ENCODE data around the gene MS4A8. TPM values are rescaled to one million over a fixed set of nuclear protein-coding genes. Genes with fewer than 3 reads are reported as not detected.
"Not testable (repeated sequence)": the region's sequence is repeated elsewhere in the genome, so short reads cannot be mapped to it uniquely, and the experiment has no call there.

MS4A8 gene
- total RNA-seq, 2 donors from 2014 or later = not detected

DNA sequence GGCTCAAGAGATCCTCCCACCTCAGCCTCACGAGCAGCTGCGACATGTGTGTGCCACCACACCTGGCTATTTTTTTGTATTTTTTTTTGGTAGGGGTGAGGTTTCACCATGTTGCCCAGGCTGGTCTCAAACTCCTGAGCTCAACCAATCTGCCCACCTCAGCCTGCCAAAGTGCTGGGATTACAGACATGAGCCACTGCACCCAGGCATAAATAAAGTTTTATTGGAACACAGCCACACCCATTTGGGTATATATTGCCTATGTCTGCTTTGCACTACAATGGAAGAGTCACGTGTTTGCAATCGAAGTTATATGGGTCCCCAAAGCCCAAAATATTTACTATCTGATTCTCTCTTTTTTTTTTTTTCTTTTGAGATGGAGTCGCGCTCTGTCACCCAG, 55.5 kb downstream of the MS4A8 start:
- Histone ChIP-seq H3K27ac (no peak overlapping the region), H3K36me3 (no peaks in the 10 kb centered on the region), H3K4me1 (peaks cover 0 to 4% of the 10 kb centered on the region in 2 donors), H3K27me3 (no peaks in the 10 kb centered on the region), H3K4me3 (no peak overlapping the region), H3K9me3 (no peaks in the 10 kb centered on the region)
- DNase-seq (ENCODE audit: low spot score) = no peak
- TF ChIP-seq CTCF (IDR thresholded peaks at IDR 0.05) = no peak

- Histone ChIP-seq H3K4me1 (peaks cover 0 to 5% of the 10 kb centered on the region in 2 donors), H3K4me3 (no peak within 1 kb of the TSS), H3K9me3 (no peaks in the 10 kb centered on the region), H3K27me3 (no peaks in the 10 kb centered on the region), H3K36me3 (no peaks in the 10 kb centered on the region), H3K27ac (no peak within 1 kb of the TSS)
- no peak for DNase-seq (ENCODE audit: low spot score)
- TF ChIP-seq CTCF (IDR thresholded peaks at IDR 0.05) = no peak
Observed at GRCh38 chr11:60756307-60757032, 57.1 kb downstream of the MS4A8 start, which contains the start of gene MS4A15. Gene MS4A15, plus strand, starts transcription at chr11:60756867. Its CDS starts 6,867 bp downstream, at chr11:60763734.

DNA sequence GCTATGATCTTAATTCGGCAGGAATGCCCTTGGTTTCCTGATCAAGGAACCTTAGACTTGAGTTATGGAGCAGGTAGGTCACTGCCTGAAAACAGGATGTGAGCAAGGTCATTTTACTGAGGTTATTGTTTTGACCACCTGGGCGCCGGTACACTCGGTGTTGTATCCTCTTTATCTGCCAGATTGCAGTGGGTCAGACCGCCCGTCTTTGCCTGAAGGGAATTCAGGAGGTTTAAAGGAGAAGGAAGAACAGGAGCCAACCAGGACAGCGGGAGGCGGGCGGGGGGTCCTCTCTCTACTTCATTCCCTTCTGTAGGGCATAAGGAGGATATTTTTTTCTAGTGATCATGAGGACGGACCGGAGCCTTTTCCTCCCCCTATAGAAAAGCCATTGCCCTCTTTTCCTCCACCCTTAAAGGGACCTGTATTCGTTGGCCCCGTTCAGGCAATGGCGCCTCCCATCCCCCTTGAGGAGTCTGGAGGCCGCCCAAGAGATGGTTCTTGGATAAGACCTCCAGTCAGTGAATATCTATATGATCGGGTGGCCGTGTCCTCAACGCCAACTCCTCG, 57.9 kb downstream of the MS4A8 start:
- H3K4me3 ChIP-seq = no peak overlapping the region
- no peaks in the 10 kb centered on the region for H3K9me3 ChIP-seq
- no peak for DNase-seq (ENCODE audit: low spot score)
- no peak for TF ChIP-seq CTCF (IDR thresholded peaks at IDR 0.05)
- no peak overlapping the region for H3K27ac ChIP-seq
- no peaks in the 10 kb centered on the region for H3K27me3 ChIP-seq
- H3K4me1 ChIP-seq = peaks cover 0 to 5% of the 10 kb centered on the region in 2 donors
- H3K36me3 ChIP-seq = no peaks in the 10 kb centered on the region

- H3K36me3 ChIP-seq; DNase-seq (ENCODE audit: low spot score); H3K27me3 ChIP-seq; H3K4me1 ChIP-seq; H3K27ac ChIP-seq; H3K9me3 ChIP-seq; H3K4me3 ChIP-seq: not testable (repeated sequence)
Observed at GRCh38 chr11:60758671-60759070, 59.3 kb downstream of the MS4A8 start.

DNA sequence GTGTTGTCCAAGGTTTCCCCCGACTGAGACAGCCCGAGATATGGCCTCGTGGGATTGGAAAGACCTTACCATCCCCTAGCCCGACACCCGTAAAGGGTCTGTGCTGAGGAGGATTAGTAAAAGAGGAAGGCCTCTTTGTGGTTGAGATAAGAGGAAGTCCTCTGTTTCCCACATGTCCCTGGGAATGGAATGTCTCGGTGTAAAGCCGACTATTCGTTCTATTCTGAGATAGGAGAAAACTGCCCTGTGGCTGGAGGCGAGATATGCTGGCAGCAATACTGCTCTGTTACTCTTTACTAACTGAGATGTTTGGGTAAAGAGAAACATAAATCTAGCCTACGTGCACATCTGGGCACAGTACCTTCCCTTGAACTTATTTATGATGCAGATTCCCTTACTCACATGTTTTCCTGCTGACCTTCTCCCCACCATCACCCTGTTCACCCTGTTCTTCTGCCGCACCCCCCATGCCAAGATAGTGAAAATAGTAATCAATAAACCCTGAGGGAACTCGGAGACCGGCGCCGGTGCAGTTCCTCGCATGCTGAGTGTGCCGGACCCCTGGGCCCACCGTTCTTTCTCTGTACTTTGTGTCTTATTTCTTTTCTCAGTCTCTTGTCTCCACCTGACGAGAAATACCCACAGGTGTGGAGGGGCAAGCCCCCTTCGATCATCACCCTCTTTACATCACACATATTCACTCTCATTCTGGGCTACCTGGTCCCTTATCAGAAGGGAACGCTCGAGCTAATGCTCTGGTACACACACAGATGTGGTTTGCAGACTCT, 60.2 kb downstream of the MS4A8 start:
- not testable (repeated sequence) for DNase-seq (ENCODE audit: low spot score); H3K27ac ChIP-seq; H3K27me3 ChIP-seq; H3K36me3 ChIP-seq; H3K4me3 ChIP-seq; H3K4me1 ChIP-seq; H3K9me3 ChIP-seq

DNA sequence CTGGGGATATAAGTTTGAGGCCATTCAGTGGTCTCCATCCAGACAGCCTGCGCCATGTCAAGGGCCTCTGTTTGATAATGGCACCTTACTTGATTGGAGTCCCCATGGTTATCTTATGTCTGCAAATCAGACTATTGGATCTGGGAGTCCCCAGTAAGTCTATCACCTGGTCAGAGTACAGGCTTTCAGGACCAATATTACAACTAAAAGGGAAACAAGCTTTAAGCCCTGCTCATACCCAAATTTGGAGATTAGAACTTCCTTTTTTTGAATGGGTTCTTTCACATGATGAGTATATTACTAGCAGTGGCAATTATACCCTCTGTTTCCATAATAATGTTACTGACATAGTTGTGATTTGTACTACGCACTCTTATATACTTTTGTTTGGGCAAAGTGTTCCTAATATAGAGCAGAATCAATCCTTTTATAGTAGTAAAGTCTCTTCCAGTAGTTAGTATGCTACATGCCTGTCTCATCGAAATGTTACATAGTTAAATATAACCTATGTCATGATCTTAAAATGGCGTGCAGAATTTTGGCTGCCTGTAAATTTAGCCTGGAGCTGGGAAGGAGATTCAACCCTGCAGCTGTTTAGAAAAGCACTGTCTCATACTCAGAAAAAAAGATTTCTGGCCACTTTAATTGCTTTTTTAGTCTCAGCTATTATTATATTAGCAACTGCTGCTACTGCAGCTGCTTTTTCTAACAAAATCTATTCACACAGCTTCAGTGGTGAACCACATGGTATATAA, 62.2 kb downstream of the MS4A8 start:
- no peaks in the 10 kb centered on the region for H3K27me3 ChIP-seq
- no peak for DNase-seq (ENCODE audit: low spot score)
- H3K27ac ChIP-seq = no peak overlapping the region
- H3K4me3 ChIP-seq = no peak overlapping the region
- TF ChIP-seq CTCF (IDR thresholded peaks at IDR 0.05) = no peak
- H3K9me3 ChIP-seq = no peaks in the 10 kb centered on the region
- no peaks in the 10 kb centered on the region for H3K36me3 ChIP-seq
- H3K4me1 ChIP-seq = peaks cover 0 to 5% of the 10 kb centered on the region in 2 donors

Measured in right atrium auricular region (tissue), 2 donors.